ENCODE results near the gene HIP1. TPM values are rescaled to one million over a fixed set of nuclear protein-coding genes. Genes with fewer than 3 reads are reported as not detected.

The HIP1 gene
- polyA plus RNA-seq, 1 of the 3 experiments (the other 2 are of a cell fraction), result 11.3 TPM

DNA sequence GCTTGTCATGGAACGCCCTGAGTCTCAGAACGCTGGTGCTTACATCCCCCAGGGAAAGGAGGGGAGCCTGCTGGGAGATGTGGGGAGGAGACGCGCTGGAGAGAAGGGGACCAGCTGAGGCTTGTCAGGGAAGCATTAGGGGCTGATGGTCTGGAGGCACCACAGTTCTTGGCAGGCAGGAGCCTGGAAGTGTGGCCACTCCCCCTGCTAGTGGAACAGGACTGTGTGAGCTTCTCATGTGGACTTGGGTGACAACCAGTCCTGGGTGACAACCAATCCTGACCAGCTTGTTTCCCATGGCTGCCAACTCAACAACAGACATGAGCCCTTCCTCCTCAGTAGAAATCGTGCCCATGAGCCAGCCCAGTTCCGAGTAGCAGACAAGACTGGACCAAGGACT is 158.8 kb downstream of the HIP1 start:
- H2AFZ ChIP-seq (ENCODE audit: low read depth), result no peak overlapping the region
- H3K27me3 ChIP-seq (ENCODE audit: insufficient read depth), result no peaks in the 10 kb centered on the region
- H3K4me1 ChIP-seq (ENCODE audit: control insufficient read depth in 1 of 2, insufficient read depth in 2 of 2, low read depth in 1 of 2, low read length in 1 of 2), result peaks cover 0 to 9% of the 10 kb centered on the region in 2 experiments; a peak in 1 of 4 replicates
- H3K4me3 ChIP-seq (ENCODE audit: low read depth in 2 of 2, low read length in 1 of 2), result no peak overlapping the region
- no peak overlapping the region for H3K9ac ChIP-seq
- H3K9me3 ChIP-seq, result no peaks in the 10 kb centered on the region
- no peak overlapping the region for H3K27ac ChIP-seq (ENCODE audit: low read depth in 2 of 2, low read length in 1 of 2)
- no peaks in the 10 kb centered on the region for H3K79me2 ChIP-seq (ENCODE audit: insufficient read depth)
- no peaks in the 10 kb centered on the region for H3K36me3 ChIP-seq (replicated peaks in 1 of 2; ENCODE audit: control insufficient read depth in 1 of 2, insufficient read depth in 2 of 2, low read length in 1 of 2)
- peaks cover 3% of the 10 kb centered on the region for H3F3A ChIP-seq (replicated peaks; ENCODE audit: insufficient read depth)
- CTCF ChIA-PET, result interaction anchor here (0.8 kb wide), 1 partner anchor 19 kb away, joined by 3 read pairs; no protein-coding TSS in a partner anchor
- POLR2A ChIA-PET, result no interaction called here
- no peak overlapping the region for H3K4me2 ChIP-seq
- no peak for DNase-seq
- TF ChIP-seq RFX5 (IDR thresholded peaks at IDR 0.05; ENCODE audit: low read length), result no peak
- TF ChIP-seq RCOR1 (IDR thresholded peaks at IDR 0.05; ENCODE audit: low read length), result no peak
- no peak for TF ChIP-seq TCF12 (IDR thresholded peaks at IDR 0.05)
- no peak for TF ChIP-seq REST (IDR thresholded peaks at IDR 0.05; ENCODE audit: low read depth, low read length)
- TF ChIP-seq, protein P1, sequence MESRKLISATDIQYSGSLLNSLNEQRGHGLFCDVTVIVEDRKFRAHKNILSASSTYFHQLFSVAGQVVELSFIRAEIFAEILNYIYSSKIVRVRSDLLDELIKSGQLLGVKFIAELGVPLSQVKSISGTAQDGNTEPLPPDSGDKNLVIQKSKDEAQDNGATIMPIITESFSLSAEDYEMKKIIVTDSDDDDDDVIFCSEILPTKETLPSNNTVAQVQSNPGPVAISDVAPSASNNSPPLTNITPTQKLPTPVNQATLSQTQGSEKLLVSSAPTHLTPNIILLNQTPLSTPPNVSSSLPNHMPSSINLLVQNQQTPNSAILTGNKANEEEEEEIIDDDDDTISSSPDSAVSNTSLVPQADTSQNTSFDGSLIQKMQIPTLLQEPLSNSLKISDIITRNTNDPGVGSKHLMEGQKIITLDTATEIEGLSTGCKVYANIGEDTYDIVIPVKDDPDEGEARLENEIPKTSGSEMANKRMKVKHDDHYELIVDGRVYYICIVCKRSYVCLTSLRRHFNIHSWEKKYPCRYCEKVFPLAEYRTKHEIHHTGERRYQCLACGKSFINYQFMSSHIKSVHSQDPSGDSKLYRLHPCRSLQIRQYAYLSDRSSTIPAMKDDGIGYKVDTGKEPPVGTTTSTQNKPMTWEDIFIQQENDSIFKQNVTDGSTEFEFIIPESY (IDR thresholded peaks at IDR 0.05; ENCODE audit: borderline replicate concordance, low read depth), result no peak
- no peak for TF ChIP-seq TEAD4 (IDR thresholded peaks at IDR 0.05; ENCODE audit: borderline replicate concordance, insufficient read depth)
- no peak for TF ChIP-seq PBX3 (IDR thresholded peaks at IDR 0.05)
- no peak for TF ChIP-seq GATA2 (CRISPR knock-in tag; IDR thresholded peaks at IDR 0.05)
- peaks cover 27% of the 10 kb centered on the region; the same call in 1 of the 2 replicates for H4K20me1 ChIP-seq (ENCODE audit: insufficient read depth)
- no peaks in the 10 kb centered on the region for H3K9me2 ChIP-seq
- WGBS (ENCODE audit: low lambda C conversion rate), result 98% methylated on average over 6 of the region's 6 CpGs

- peaks cover 0 to 9% of the 10 kb centered on the region in 2 experiments; a peak in 1 of 4 replicates for H3K4me1 ChIP-seq (ENCODE audit: control insufficient read depth in 1 of 2, insufficient read depth in 2 of 2, low read depth in 1 of 2, low read length in 1 of 2)
- no peaks in the 10 kb centered on the region for H3K9me3 ChIP-seq
- no peaks in the 10 kb centered on the region for H3K79me2 ChIP-seq (ENCODE audit: insufficient read depth)
- no peak overlapping the region for H3K27ac ChIP-seq (ENCODE audit: low read depth in 2 of 2, low read length in 1 of 2)
- H3K9ac ChIP-seq, result no peak overlapping the region
- CTCF ChIA-PET, result interaction anchor here (1.0 to 1.5 kb wide), 2 partner anchors 9 to 185 kb away, joined by 3 to 5 read pairs; no protein-coding TSS in a partner anchor
- no peak for DNase-seq
- H3K36me3 ChIP-seq (replicated peaks in 1 of 2; ENCODE audit: control insufficient read depth in 1 of 2, insufficient read depth in 2 of 2, low read length in 1 of 2), result no peaks in the 10 kb centered on the region
- H2AFZ ChIP-seq (ENCODE audit: low read depth), result no peak overlapping the region
- H3K9me2 ChIP-seq, result no peaks in the 10 kb centered on the region
- WGBS (ENCODE audit: low lambda C conversion rate), result 97% methylated on average over 7 of the region's 7 CpGs
- H3K27me3 ChIP-seq (ENCODE audit: insufficient read depth), result no peaks in the 10 kb centered on the region
- no peak overlapping the region for H3K4me3 ChIP-seq (ENCODE audit: low read depth in 2 of 2, low read length in 1 of 2)
- peaks cover 3% of the 10 kb centered on the region for H3F3A ChIP-seq (replicated peaks; ENCODE audit: insufficient read depth)
- no peak overlapping the region for H3K4me2 ChIP-seq
- H4K20me1 ChIP-seq (ENCODE audit: insufficient read depth), result peaks cover 40% of the 10 kb centered on the region; the same call in 1 of the 2 replicates
- POLR2A ChIA-PET, result interaction anchor here (0.6 to 0.7 kb wide), 2 partner anchors 8 to 30 kb away, joined by 3 read pairs; no protein-coding TSS in a partner anchor
- TF ChIP-seq ELF1 (IDR thresholded peaks at IDR 0.05), result no peak
- no peak for TF ChIP-seq RCOR1 (IDR thresholded peaks at IDR 0.05; ENCODE audit: low read length)
- TF ChIP-seq FOSL2 (IDR thresholded peaks at IDR 0.05; ENCODE audit: borderline replicate concordance, low read depth), result no peak
- TF ChIP-seq GABPA (IDR thresholded peaks at IDR 0.05; ENCODE audit: low read depth), result no peak
- TF ChIP-seq REST (IDR thresholded peaks at IDR 0.05; ENCODE audit: low read depth, low read length), result no peak
- TF ChIP-seq MEF2A (IDR thresholded peaks at IDR 0.05; ENCODE audit: borderline replicate concordance, low read depth), result no peak
- no peak for TF ChIP-seq EZH2phosphoT487 (IDR thresholded peaks at IDR 0.05; ENCODE audit: borderline replicate concordance, low read depth)
- TF ChIP-seq, protein P2, sequence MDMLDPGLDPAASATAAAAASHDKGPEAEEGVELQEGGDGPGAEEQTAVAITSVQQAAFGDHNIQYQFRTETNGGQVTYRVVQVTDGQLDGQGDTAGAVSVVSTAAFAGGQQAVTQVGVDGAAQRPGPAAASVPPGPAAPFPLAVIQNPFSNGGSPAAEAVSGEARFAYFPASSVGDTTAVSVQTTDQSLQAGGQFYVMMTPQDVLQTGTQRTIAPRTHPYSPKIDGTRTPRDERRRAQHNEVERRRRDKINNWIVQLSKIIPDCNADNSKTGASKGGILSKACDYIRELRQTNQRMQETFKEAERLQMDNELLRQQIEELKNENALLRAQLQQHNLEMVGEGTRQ (IDR thresholded peaks at IDR 0.05; ENCODE audit: borderline replicate concordance, low read depth, low read length), result no peak
Measured at GRCh38 chr7:75578081-75578480, 160.7 kb downstream of the HIP1 start.
